ENCODE results near the gene AFF2.

AFF2 gene

GRCh38 chrX:148815218-148815961 lies 315.0 kb downstream of the AFF2 start:
- H3K4me3 ChIP-seq (ENCODE audit: low read depth, low read length): no peak overlapping the region

- no peak overlapping the region for H3K4me3 ChIP-seq (ENCODE audit: low read depth, low read length)
Measured at GRCh38 chrX:148823986-148824385, 323.6 kb downstream of the AFF2 start.

GRCh38 chrX:148825696-148826095 lies 325.3 kb downstream of the AFF2 start:
- no peak overlapping the region for H3K4me3 ChIP-seq (ENCODE audit: low read depth, low read length)

GRCh38 chrX:148836741-148837140 lies 336.3 kb downstream of the AFF2 start:
- no peak overlapping the region for H3K4me3 ChIP-seq (ENCODE audit: low read depth, low read length)

GRCh38 chrX:148850631-148851030 lies 350.2 kb downstream of the AFF2 start:
- no peak overlapping the region for H3K4me3 ChIP-seq (ENCODE audit: low read depth, low read length)

DNA sequence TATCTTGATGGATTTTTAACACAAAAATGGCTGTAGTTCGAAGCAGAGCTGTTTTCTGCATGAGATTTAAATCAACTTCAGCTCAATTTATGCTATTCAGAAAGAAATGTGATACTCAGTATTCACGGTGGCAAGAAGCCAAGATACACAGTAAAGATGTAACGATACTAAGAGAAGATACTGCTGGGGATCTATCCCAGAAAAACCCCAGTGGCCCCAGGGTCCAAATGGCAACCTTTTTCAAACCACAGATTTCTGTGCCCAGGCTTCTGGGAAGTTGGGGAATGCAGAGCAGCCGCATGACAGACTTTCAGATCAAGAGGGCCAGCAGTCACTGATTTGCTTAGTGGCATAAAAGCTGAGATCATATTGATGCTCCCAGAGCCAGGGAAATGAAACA lies 353.9 kb downstream of the AFF2 start:
- H3K4me3 ChIP-seq (ENCODE audit: low read depth, low read length): no peak overlapping the region

DNA sequence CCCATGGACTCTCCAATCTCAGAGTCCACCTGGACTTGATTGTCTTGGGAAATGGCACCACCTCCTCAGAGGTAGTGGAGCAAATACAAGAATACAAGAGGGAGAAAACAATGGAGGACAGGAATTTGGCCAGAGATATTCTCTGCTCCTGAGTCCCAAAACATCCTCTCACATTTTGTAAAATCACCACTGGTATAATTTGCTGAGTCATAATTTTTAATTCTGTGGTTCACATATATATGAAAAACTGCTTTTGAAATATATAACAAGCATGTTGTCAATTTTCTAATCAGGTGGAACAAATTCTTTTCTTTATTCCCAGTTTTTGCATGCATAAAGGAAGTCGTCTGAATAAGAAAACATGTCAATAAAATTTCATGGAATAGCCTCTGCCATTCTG lies 356.1 kb downstream of the AFF2 start:
- H3K4me3 ChIP-seq (ENCODE audit: low read depth, low read length): no peak overlapping the region

- no peak overlapping the region for H3K4me3 ChIP-seq (ENCODE audit: low read depth, low read length)
Measured at GRCh38 chrX:148865277-148866210, 365.1 kb downstream of the AFF2 start.

GRCh38 chrX:148867596-148867995 lies 367.2 kb downstream of the AFF2 start:
- no peak overlapping the region for H3K4me3 ChIP-seq (ENCODE audit: low read depth, low read length)

- no peak overlapping the region for H3K4me3 ChIP-seq (ENCODE audit: low read depth, low read length)
Measured at GRCh38 chrX:148871422-148872160, 371.2 kb downstream of the AFF2 start.

DNA sequence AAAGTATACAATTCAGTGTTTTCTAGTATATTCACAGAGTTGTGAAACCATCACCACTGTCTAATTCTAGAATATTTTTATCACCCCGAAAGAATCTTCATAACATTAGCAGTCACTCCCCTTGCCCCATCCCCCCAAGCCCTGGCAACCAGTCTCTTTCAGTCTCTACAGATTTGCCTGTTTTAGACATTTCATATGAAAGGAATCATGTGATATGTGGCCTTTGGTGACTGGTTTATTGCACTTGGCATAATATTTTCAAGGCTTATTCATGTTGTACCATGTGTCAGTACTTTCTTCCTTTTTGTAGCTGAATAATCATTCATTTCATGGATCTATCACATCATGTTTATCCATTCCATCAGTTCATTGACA lies 371.7 kb downstream of the AFF2 start:
- H3K4me3 ChIP-seq (ENCODE audit: low read depth, low read length): no peak overlapping the region

GRCh38 chrX:148872881-148873280 lies 372.5 kb downstream of the AFF2 start:
- no peak overlapping the region for H3K4me3 ChIP-seq (ENCODE audit: low read depth, low read length)

DNA sequence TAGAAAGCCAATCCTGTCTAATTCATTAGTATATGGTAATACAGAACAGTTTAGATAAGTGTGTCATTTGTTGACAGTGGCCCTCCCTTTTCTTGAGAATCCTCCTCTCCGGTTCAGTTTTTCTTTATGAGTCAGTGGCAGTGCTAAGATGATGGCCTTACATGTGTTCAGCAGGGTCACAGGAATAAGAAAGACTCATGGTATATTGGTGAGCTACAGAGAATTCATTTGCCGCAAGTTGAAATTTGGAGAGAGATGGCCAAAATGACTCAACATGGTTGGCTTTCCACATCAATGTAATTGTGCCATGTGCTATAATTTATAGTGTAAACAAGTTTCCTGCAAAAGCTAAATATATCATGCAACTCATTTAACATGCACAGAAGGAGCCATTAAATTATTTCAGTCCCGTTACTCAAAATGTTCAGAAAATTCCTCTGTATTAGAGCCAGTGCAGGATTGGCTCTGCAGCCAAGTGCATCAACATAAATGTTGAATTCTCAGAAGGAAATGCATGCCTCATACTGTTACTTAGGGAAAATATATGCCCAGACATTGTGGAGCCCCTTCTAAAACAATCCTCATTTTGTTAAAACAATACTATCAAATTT lies 374.3 kb downstream of the AFF2 start:
- H3K4me3 ChIP-seq (ENCODE audit: low read depth, low read length): no peak overlapping the region

GRCh38 chrX:148878371-148878770 lies 378.0 kb downstream of the AFF2 start:
- H3K4me3 ChIP-seq (ENCODE audit: low read depth, low read length): no peak overlapping the region

DNA sequence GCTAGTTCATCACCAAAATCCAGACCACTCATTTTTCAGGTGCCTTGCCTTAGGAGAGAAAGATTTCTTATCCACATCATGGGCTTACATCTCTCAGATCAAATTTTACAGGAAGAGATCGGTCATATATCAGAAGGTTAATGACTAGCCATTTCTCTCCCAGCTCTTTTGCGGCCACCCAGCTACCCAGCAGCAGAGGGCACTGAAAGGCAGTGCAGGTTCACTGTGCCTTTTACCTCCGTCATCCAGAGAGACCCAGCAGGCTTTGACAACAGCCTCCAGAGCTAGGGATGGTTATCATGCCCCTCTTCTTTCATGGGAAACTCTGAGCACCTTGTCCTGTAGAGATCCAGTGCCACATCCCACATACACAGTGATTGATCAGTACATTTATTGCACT lies 384.8 kb downstream of the AFF2 start:
- H3K4me3 ChIP-seq (ENCODE audit: low read depth, low read length): no peak overlapping the region

- no peak overlapping the region for H3K4me3 ChIP-seq (ENCODE audit: low read depth, low read length)
Measured at GRCh38 chrX:148893395-148893794, 393.0 kb downstream of the AFF2 start.

GRCh38 chrX:148902581-148902980 lies 402.2 kb downstream of the AFF2 start:
- H3K4me3 ChIP-seq (ENCODE audit: low read depth, low read length): no peak overlapping the region

DNA sequence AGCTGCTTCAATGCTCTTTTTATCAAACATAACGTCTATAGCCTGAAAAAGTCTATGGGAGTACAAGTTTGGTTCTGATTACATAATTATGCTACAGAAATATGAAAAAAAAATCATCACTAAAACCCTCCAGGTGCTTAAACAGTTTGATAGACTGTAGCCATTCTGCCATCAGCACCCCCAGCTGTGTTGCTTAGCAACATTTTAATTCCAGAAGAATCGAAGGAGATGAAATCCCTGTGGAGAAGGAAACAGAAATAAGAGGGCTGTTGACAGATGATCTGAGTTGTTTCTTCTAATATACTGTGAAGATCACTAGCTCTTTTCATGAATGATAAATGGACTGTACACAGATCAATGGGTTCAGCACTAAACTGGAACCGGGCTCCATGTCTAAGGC lies 402.8 kb downstream of the AFF2 start:
- no peak overlapping the region for H3K4me3 ChIP-seq (ENCODE audit: low read depth, low read length)

GRCh38 chrX:148904421-148905111 lies 404.1 kb downstream of the AFF2 start:
- H3K4me3 ChIP-seq (ENCODE audit: low read depth, low read length): no peak overlapping the region

DNA sequence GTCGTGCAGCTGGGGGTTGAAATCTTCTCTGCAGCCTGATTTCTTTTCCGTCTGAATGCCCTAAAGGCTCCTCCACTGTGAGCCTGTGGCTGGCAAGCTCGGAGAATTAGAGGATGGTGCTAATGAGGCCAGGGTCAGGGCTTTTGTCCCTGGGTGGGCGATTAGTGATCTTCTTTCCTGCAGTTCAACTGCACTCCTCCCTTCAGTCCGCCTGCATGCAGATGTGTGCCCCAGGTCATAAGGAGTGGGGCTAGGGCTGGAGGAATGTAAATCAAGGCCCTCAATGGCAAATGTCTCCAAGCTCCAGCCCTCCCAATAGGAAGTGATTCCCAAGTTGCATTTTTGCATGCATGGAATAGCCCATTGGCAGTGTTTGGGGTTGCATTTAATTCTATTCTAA lies 405.0 kb downstream of the AFF2 start:
- no peak overlapping the region for H3K4me3 ChIP-seq (ENCODE audit: low read depth, low read length)
